NCI-H226 (cell line): Measurements from ENCODE around the gene GJC1.
"Not testable (repeated sequence)": the region's sequence is repeated elsewhere in the genome, so short reads cannot be mapped to it uniquely, and the experiment has no call there.

Source experiments
- DNase-seq: peaks from one replicate; pipeline ENCODE4 v3.0.0-alpha.2; 2015

GJC1 gene

GRCh38 chr17:44758414-44759085, 71.5 kb downstream of the GJC1 start, which contains the start of gene ADAM11:
ADAM11 (plus strand) TSS chr17:44758988; CDS start chr17:44759200, 212 bp downstream.
- no peak for DNase-seq

GRCh38 chr17:44757918-44758413, 72.1 kb downstream of the GJC1 start:
- DNase-seq: no peak

GRCh38 chr17:44757045-44757917, 72.8 kb downstream of the GJC1 start:
- DNase-seq: no peak

GRCh38 chr17:44755180-44755579, 74.9 kb downstream of the GJC1 start:
- DNase-seq: not testable (repeated sequence)

GRCh38 chr17:44754276-44754675, 75.8 kb downstream of the GJC1 start:
- DNase-seq: no peak

- no peak for DNase-seq
Measured at GRCh38 chr17:44752953-44753861, 76.9 kb downstream of the GJC1 start.

GRCh38 chr17:44751806-44752205, 78.3 kb downstream of the GJC1 start:
- no peak for DNase-seq

GRCh38 chr17:44751331-44751730, 78.8 kb downstream of the GJC1 start:
- DNase-seq: no peak

GRCh38 chr17:44749980-44750318, 80.1 kb downstream of the GJC1 start:
- DNase-seq: no peak

- no peak for DNase-seq
Measured at GRCh38 chr17:44749076-44749979, 80.8 kb downstream of the GJC1 start.
